Peyer's patch (tissue), 4 donors: ENCODE measurements around the gene KCNQ1.

Experiments
- POLR2A ChIP-seq, 2 donors: fragments of 450-650 bp; IDR thresholded peaks; one replicate each; pipeline ENCODE4 v1.5.1; 2017; ENCODE audit warnings: antibody characterized with exemption in 2 of 2, mild to moderate bottlenecking in 2 of 2, moderate library complexity in 2 of 2
- TF ChIP-seq, protein P1 (sequence below), 6 experiments: fragments of 450-650 bp in 4 of 6; fragments of 200-600 bp in 2 of 6; sonication (generic) in 1 of 6; IDR thresholded peaks; one replicate each; pipeline ENCODE4 v1.5.1; 2017 to 2019; ENCODE audit warnings: antibody characterized with exemption in 6 of 6, mild to moderate bottlenecking in 3 of 6, moderate library complexity in 1 of 6

- TF ChIP-seq POLR2A (IDR thresholded peaks at IDR 0.05), result no peak
- TF ChIP-seq, protein P1, sequence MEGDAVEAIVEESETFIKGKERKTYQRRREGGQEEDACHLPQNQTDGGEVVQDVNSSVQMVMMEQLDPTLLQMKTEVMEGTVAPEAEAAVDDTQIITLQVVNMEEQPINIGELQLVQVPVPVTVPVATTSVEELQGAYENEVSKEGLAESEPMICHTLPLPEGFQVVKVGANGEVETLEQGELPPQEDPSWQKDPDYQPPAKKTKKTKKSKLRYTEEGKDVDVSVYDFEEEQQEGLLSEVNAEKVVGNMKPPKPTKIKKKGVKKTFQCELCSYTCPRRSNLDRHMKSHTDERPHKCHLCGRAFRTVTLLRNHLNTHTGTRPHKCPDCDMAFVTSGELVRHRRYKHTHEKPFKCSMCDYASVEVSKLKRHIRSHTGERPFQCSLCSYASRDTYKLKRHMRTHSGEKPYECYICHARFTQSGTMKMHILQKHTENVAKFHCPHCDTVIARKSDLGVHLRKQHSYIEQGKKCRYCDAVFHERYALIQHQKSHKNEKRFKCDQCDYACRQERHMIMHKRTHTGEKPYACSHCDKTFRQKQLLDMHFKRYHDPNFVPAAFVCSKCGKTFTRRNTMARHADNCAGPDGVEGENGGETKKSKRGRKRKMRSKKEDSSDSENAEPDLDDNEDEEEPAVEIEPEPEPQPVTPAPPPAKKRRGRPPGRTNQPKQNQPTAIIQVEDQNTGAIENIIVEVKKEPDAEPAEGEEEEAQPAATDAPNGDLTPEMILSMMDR (IDR thresholded peaks at IDR 0.05), result no peak
Observed at GRCh38 chr11:2535673-2536439, 91.0 kb downstream of the KCNQ1 start.
